SK-N-SH (cell line): ENCODE data around the gene ERMN.

Experiments
- MXI1 ChIP-seq: IDR thresholded peaks from 2 replicates; pipeline ENCODE4 v1.6.1; 2012; ENCODE audit warnings: mild to moderate bottlenecking, low read depth, low read length, improper control_type of control experiment
- NRF1 ChIP-seq: IDR thresholded peaks from 2 replicates; pipeline ENCODE4 v1.6.1; 2012; ENCODE audit warnings: low read depth, mild to moderate bottlenecking, low read length
- REST ChIP-seq: IDR thresholded peaks from 2 replicates; pipeline ENCODE4 v1.6.1; 2012; ENCODE audit warnings: mild to moderate bottlenecking, low read depth, low read length, moderate library complexity
- SIN3A ChIP-seq: IDR thresholded peaks from 2 replicates; pipeline ENCODE4 v1.6.1; 2012; ENCODE audit warnings: low read depth, mild to moderate bottlenecking, low read length, moderate library complexity, borderline replicate concordance
- TAF1 ChIP-seq: IDR thresholded peaks from 2 replicates; pipeline ENCODE4 v1.6.1; 2012; ENCODE audit warnings: low read depth, mild to moderate bottlenecking, low read length, moderate library complexity, borderline replicate concordance
- TF ChIP-seq, protein P1 (sequence below): fragments of 200-600 bp; sonication (generic); IDR thresholded peaks from 2 replicates; pipeline ENCODE4 v1.6.1; 2017; ENCODE audit warnings: antibody characterized with exemption, mild to moderate bottlenecking, moderate library complexity

DNA sequence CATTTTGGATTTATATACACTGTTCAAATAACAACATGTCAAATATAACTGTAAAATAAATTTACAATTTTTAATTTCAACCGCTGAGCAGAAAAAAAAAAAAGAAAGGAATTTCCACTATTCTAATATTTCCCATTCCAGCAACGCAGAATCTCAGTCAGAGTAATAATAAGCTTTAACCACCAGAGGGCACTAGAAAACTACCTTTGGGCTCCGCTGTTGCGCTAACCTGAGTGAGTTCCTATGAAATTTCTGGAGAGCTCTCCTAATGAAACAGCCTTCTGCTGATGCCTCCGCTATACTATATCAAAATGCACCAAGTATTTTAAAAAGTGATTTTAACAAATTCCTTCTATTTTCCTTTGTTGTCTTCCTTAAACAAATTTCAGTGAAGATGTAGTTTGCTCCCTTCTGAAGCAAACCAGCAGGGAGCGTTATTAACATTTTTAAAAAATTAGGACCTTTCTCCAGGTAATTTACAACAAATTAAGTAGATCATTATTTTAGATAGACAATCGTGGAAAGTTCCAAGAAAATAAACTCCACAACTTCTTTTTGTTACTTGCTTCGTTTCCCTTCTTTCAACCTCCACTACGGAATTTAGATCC lies 23.0 kb downstream of the ERMN start:
- TF ChIP-seq, protein P1, sequence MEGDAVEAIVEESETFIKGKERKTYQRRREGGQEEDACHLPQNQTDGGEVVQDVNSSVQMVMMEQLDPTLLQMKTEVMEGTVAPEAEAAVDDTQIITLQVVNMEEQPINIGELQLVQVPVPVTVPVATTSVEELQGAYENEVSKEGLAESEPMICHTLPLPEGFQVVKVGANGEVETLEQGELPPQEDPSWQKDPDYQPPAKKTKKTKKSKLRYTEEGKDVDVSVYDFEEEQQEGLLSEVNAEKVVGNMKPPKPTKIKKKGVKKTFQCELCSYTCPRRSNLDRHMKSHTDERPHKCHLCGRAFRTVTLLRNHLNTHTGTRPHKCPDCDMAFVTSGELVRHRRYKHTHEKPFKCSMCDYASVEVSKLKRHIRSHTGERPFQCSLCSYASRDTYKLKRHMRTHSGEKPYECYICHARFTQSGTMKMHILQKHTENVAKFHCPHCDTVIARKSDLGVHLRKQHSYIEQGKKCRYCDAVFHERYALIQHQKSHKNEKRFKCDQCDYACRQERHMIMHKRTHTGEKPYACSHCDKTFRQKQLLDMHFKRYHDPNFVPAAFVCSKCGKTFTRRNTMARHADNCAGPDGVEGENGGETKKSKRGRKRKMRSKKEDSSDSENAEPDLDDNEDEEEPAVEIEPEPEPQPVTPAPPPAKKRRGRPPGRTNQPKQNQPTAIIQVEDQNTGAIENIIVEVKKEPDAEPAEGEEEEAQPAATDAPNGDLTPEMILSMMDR, result peak; percentile 88
- TF ChIP-seq NRF1 (no peak), REST (no peak), TAF1 (no peak), MXI1 (no peak), SIN3A (no peak)
